ENCODE data around the gene USHBP1. TPM values are rescaled to one million over a fixed set of nuclear protein-coding genes. Genes with fewer than 3 reads are reported as not detected.

Gene USHBP1
- total RNA-seq, 6 experiments from 2014 or later: not detected

DNA sequence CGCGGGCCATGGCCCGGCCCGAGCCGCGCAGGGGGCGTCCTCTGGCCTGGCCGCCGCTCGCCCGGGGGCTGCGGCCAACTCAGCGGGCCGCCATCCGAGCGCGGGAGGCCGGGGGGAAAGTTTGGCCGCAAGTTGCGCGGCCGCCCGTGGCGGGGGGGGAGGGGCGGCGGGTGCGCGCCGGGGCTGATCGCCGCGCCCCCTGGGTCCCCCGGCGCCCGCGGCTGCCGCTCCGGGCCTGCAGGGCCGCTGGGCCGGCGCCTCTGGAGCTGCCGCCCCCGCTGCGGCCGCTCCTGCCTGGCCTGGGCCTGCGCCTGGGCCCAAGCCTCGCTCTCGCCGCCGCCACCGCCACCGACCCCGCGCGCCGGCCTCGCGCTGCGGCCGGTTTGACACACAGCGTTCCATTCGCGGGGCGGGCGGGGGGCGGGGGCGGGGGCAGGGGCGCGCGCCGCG lies 19.0 kb downstream of the USHBP1 start, which contains the start of gene NR2F6:
Gene NR2F6, minus strand, starts transcription at position 385 of the 450 bp plus-strand sequence. CDS start 699 bp downstream, outside the sequence.
- no peak for DNase-seq
- TF ChIP-seq CTCF (IDR thresholded peaks at IDR 0.05): no peak
- Mint-ChIP-seq H3K4me3 (peak within 1 kb of the TSS; percentile 95), H3K4me1 (ENCODE audit: low read depth) (peaks cover 52% of the 10 kb centered on the region), H3K27me3 (ENCODE audit: insufficient read depth) (peaks cover 5% of the 10 kb centered on the region), H3K27ac (peak within 1 kb of the TSS; percentile 83), H3K36me3 (ENCODE audit: low read depth) (0 out of 2 replicates have a peak, but pooled peaks cover 9% of the 10 kb centered on the region), H3K9me3 (no peaks in the 10 kb centered on the region)

DNA sequence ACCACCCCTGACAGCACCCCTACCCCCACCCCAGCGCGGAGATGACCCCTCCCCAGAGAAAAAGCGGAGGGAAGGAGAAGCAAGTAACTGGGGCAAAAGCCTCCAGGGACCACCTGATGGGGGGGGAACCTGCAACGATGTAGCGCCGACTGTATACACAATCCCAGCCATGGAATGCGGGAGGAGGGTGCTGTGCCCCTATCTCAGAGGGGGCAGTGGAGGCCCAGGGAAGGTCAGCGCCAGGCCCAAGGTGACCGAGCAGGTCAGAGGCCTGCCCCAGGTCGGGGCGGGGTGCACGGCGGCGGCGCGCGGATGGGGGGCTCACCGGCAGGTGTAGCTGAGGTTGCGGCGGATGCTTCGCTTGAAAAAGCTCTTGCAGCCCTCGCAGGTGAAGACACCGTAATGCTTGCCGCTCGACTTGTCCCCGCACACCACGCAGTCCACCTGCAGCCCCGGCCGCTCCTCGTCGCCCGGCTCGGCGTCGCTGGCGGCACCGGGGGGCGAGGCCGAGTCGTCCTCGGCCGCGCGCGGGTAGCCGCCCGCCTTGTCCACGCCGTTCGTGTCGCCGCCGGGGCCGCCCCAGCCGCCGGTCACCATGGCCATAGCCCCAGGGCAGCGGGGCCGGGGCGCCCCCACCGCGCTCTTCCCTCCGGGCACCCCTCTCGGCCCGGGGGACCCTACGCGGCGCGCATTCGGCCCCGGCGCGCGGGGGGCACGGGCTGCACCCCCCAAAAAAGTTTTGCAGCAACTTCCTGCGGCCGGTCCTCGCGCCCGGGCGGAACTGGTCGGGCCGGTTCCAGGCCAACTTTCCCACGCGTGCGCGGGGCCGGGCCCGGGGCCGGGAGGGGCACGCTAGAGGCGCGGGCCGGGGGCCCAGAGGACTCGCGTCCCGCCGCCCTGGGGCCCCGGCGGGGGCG lies 19.7 kb downstream of the USHBP1 start:
- DNase-seq: no peak
- Mint-ChIP-seq H3K27ac (peak overlapping the region; percentile 84), H3K4me3 (peak overlapping the region; percentile 95), H3K36me3 (ENCODE audit: low read depth) (0 out of 2 replicates have a peak, but pooled peaks cover 9% of the 10 kb centered on the region), H3K9me3 (no peaks in the 10 kb centered on the region), H3K27me3 (ENCODE audit: insufficient read depth) (peaks cover 5% of the 10 kb centered on the region), H3K4me1 (ENCODE audit: low read depth) (peaks cover 52% of the 10 kb centered on the region)
- no peak for TF ChIP-seq CTCF (IDR thresholded peaks at IDR 0.05)

GRCh38 chr19:17243830-17244617 lies 20.5 kb downstream of the USHBP1 start:
- Mint-ChIP-seq H3K4me1 (ENCODE audit: low read depth) (peaks cover 45% of the 10 kb centered on the region), H3K4me3 (peak overlapping the region; percentile 95), H3K36me3 (ENCODE audit: low read depth) (0 out of 2 replicates have a peak, but pooled peaks cover 9% of the 10 kb centered on the region), H3K27ac (peak overlapping the region; percentile 84), H3K27me3 (ENCODE audit: insufficient read depth) (peaks cover 5% of the 10 kb centered on the region), H3K9me3 (no peaks in the 10 kb centered on the region)
- peak; percentile 40 for DNase-seq
- TF ChIP-seq CTCF (IDR thresholded peaks at IDR 0.05): no peak

DNA sequence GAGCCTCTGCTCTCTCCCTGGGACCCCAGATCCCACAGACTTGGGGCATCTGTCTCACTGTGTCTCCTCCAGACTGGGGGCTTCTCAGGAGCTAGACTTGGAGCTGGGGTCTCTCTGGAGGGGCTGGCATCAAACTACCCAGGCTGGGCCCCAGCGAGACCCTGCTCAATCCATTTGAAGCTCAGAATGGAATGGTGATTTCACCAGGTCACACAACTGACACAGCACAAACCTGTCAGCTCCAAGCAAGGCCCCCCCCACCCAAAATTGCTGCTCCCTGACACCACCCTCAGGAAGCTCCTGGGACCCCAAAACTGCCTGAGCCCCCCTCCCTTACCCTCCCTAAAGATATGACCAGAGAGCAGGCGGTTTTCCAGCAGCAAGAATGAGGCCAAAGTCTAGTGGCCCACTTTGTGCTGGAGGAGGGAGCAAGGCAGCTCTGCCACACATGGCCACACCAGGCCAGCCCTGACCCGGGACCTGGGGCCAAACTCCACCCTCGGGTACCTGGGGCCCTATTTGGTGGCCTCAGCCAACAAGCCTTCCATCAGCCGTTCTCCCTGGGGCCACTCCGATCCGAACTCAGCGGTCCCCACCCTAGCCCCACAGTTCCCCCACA lies 21.2 kb downstream of the USHBP1 start:
- DNase-seq: no peak
- peaks cover 40% of the 10 kb centered on the region for H3K4me1 Mint-ChIP-seq (ENCODE audit: low read depth)
- H3K4me3 Mint-ChIP-seq: peak overlapping the region; percentile 95
- H3K36me3 Mint-ChIP-seq (ENCODE audit: low read depth): peaks cover 11% of the 10 kb centered on the region
- no peaks in the 10 kb centered on the region for H3K9me3 Mint-ChIP-seq
- TF ChIP-seq CTCF (IDR thresholded peaks at IDR 0.05): no peak
- H3K27me3 Mint-ChIP-seq (ENCODE audit: insufficient read depth): peaks cover 5% of the 10 kb centered on the region
- H3K27ac Mint-ChIP-seq: peak overlapping the region; percentile 84
